Neural cell (in vitro differentiated cells): ENCODE results near the gene S100A13. TPM values are rescaled to one million over a fixed set of nuclear protein-coding genes. Genes with fewer than 3 reads are reported as not detected.
"Not testable (repeated sequence)": the region's sequence is repeated elsewhere in the genome, so short reads cannot be mapped to it uniquely, and the experiment has no call there.

ENCODE experiments used
- H2AFZ ChIP-seq: fragments of 200-600, 300-800 bp; sonication (generic), shearing (Covaris generic); 2 replicates; pipeline ENCODE4 v1.6.0; 2014; ENCODE audit warnings: low read depth, mild to moderate bottlenecking, antibody characterized with exemption, low read length, moderate library complexity
- H3F3A ChIP-seq: fragments of 200-600 bp; shearing (Covaris generic); 2 replicates; pipeline ENCODE4 v1.6.1; 2016; ENCODE audit warnings: mild to moderate bottlenecking, moderate library complexity, mixed read lengths, antibody characterized with exemption, low read length; ENCODE audit not compliant: insufficient read depth, poor library complexity, severe bottlenecking
- H3K27ac ChIP-seq: fragments of 200-600, 300-800 bp; sonication (generic), shearing (Covaris generic); 2 replicates; pipeline ENCODE4 v1.5.1; 2014; ENCODE audit warnings: mild to moderate bottlenecking, low read length, moderate library complexity
- H3K27me3 ChIP-seq: fragments of 300-800, 200-600 bp; sonication (generic), shearing (Covaris generic); 2 replicates; pipeline ENCODE4 v1.6.0; 2014; ENCODE audit warnings: mild to moderate bottlenecking, low read depth, low read length, moderate library complexity; ENCODE audit not compliant: insufficient read depth
- H3K36me3 ChIP-seq: fragments of 300-800, 200-600 bp; sonication (generic), shearing (Covaris generic); 2 replicates; pipeline ENCODE4 v1.5.1; 2014; ENCODE audit warnings: mild to moderate bottlenecking, antibody characterized with exemption, low read length, moderate library complexity; ENCODE audit not compliant: insufficient read depth
- H3K4me2 ChIP-seq: fragments of 300-800, 200-600 bp; sonication (generic), shearing (Covaris generic); 2 replicates; pipeline ENCODE4 v1.6.0; 2014; ENCODE audit warnings: mild to moderate bottlenecking, low read length
- H3K4me3 ChIP-seq: fragments of 300-800, 200-600 bp; sonication (generic), shearing (Covaris generic); 2 replicates; pipeline ENCODE4 v1.5.1; 2014; ENCODE audit warnings: mild to moderate bottlenecking, low read length, moderate library complexity
- H3K79me2 ChIP-seq: fragments of 200-600 bp; shearing (Covaris generic); replicated peaks from 2 replicates; pipeline ENCODE4 v1.6.0; 2014; ENCODE audit warnings: mild to moderate bottlenecking, low read length, moderate library complexity; ENCODE audit not compliant: insufficient read depth
- H3K9ac ChIP-seq: fragments of 300-800, 200-600 bp; sonication (generic), shearing (Covaris generic); 2 replicates; pipeline ENCODE4 v1.6.1; 2016; ENCODE audit warnings: mild to moderate bottlenecking, low read length, mixed read lengths
- H3K9me2 ChIP-seq: fragments of 200-600 bp; shearing (Covaris generic); 2 replicates; pipeline ENCODE4 v1.6.1; 2016; ENCODE audit warnings: mild to moderate bottlenecking, low read length, mixed read lengths; ENCODE audit not compliant: insufficient read depth
- H3K9me3 ChIP-seq: fragments of 200-600, 300-800 bp; sonication (generic), shearing (Covaris generic); 2 replicates; pipeline ENCODE4 v1.6.1; 2016; ENCODE audit warnings: mild to moderate bottlenecking, mixed run types, low read length, moderate library complexity, mixed read lengths
- H4K20me1 ChIP-seq: fragments of 200-600 bp; shearing (Covaris generic); 2 replicates; pipeline ENCODE4 v1.6.1; 2016; ENCODE audit warnings: mild to moderate bottlenecking, mixed run types; ENCODE audit not compliant: insufficient read depth
- CTCF ChIP-seq: fragments of 450-650 bp; IDR thresholded peaks from 2 replicates; pipeline ENCODE4 v1.5.1; 2014; ENCODE audit warnings: antibody characterized with exemption, mild to moderate bottlenecking, moderate library complexity; ENCODE audit not compliant: poor library complexity, severe bottlenecking
- EP300 ChIP-seq: fragments of 450-650 bp; conservative IDR thresholded peaks from 2 replicates; pipeline ENCODE4 v1.6.1; 2014; ENCODE audit warnings: antibody characterized with exemption, mild to moderate bottlenecking, moderate library complexity; ENCODE audit not compliant: poor library complexity, severe bottlenecking
- EZH2 ChIP-seq: fragments of 200-600, 300-800 bp; shearing (Covaris generic), sonication (generic); IDR thresholded peaks from 2 replicates; pipeline ENCODE4 v1.6.1; 2014; ENCODE audit warnings: antibody characterized with exemption, low read length, borderline replicate concordance, mild to moderate bottlenecking; ENCODE audit not compliant: insufficient read depth, poor library complexity, severe bottlenecking
- MXI1 ChIP-seq: fragments of 450-650 bp; conservative IDR thresholded peaks from 2 replicates; pipeline ENCODE4 v1.6.1; 2014; ENCODE audit warnings: antibody characterized with exemption, mild to moderate bottlenecking; ENCODE audit not compliant: poor library complexity, severe bottlenecking
- POLR2AphosphoS5 ChIP-seq: IDR thresholded peaks from 2 replicates; pipeline ENCODE4 v1.6.1; 2012
- RAD21 ChIP-seq: fragments of 450-650 bp; conservative IDR thresholded peaks from 2 replicates; pipeline ENCODE4 v1.6.1; 2014; ENCODE audit warnings: antibody characterized with exemption, mild to moderate bottlenecking, moderate library complexity
- SMC3 ChIP-seq: fragments of 450-650 bp; conservative IDR thresholded peaks from 2 replicates; pipeline ENCODE4 v1.6.1; 2014; ENCODE audit warnings: antibody characterized with exemption, mild to moderate bottlenecking, moderate library complexity; ENCODE audit not compliant: poor library complexity
- TAF1 ChIP-seq: IDR thresholded peaks from 2 replicates; pipeline ENCODE4 v1.6.1; 2012; ENCODE audit warnings: low read depth
- polyA plus RNA-seq: library from polyadenylated mRNA; depleted of rRNA; stranded (reverse); fragments of >200 nt; gene quantifications from 2 replicates; pipeline ENCODE4 v1.2.3, GENCODE V29; 2014
- TF ChIP-seq, protein P1 (sequence below): IDR thresholded peaks from 2 replicates; pipeline ENCODE4 v1.6.1; 2012; ENCODE audit warnings: borderline replicate concordance

The S100A13 gene
- polyA plus RNA-seq, 1 donor from 2014 or later = 2.1 TPM

- not testable (repeated sequence) for H3K27ac ChIP-seq, H3K9me3 ChIP-seq, H4K20me1 ChIP-seq, H3K4me3 ChIP-seq, H3K36me3 ChIP-seq, H3K79me2 ChIP-seq, H3K9ac ChIP-seq, H2AFZ ChIP-seq, H3K4me2 ChIP-seq, H3K27me3 ChIP-seq, H3K9me2 ChIP-seq, H3F3A ChIP-seq
These were observed 52.2 kb downstream of the S100A13 start for GRCh38 chr1:153575081-153575491.

DNA sequence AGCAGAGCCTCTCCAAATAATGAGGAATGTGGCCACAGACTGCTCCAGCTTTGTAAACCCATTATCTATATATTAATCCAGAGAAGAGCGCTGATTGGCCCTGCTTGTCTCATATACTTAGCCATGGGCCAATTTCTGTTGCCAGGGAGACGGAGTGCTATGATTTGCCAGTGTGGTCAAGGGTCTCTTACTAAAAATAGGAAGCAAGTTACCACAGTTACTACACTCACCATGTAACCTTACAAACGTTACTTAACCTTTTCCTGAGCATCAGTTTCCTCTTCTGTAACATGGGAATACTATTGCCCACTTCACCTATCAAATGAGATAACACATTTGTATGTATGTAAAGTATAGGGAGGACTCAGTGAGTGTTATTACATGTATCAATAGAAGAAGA lies 54.0 kb downstream of the S100A13 start:
- no peak for TF ChIP-seq SMC3
- TF ChIP-seq TAF1 = no peak
- TF ChIP-seq, protein P1, sequence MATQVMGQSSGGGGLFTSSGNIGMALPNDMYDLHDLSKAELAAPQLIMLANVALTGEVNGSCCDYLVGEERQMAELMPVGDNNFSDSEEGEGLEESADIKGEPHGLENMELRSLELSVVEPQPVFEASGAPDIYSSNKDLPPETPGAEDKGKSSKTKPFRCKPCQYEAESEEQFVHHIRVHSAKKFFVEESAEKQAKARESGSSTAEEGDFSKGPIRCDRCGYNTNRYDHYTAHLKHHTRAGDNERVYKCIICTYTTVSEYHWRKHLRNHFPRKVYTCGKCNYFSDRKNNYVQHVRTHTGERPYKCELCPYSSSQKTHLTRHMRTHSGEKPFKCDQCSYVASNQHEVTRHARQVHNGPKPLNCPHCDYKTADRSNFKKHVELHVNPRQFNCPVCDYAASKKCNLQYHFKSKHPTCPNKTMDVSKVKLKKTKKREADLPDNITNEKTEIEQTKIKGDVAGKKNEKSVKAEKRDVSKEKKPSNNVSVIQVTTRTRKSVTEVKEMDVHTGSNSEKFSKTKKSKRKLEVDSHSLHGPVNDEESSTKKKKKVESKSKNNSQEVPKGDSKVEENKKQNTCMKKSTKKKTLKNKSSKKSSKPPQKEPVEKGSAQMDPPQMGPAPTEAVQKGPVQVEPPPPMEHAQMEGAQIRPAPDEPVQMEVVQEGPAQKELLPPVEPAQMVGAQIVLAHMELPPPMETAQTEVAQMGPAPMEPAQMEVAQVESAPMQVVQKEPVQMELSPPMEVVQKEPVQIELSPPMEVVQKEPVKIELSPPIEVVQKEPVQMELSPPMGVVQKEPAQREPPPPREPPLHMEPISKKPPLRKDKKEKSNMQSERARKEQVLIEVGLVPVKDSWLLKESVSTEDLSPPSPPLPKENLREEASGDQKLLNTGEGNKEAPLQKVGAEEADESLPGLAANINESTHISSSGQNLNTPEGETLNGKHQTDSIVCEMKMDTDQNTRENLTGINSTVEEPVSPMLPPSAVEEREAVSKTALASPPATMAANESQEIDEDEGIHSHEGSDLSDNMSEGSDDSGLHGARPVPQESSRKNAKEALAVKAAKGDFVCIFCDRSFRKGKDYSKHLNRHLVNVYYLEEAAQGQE = no peak
- TF ChIP-seq POLR2AphosphoS5 = no peak
- no peak for TF ChIP-seq EP300
- no peak for TF ChIP-seq EZH2
- TF ChIP-seq MXI1 = no peak
- no peak for TF ChIP-seq CTCF
- no peak for TF ChIP-seq RAD21
- Histone ChIP-seq H3K4me2 (no peak overlapping the region), H3K4me3 (no peak overlapping the region), H3K27me3 (no peaks in the 10 kb centered on the region), H3K9ac (peak overlapping the region; percentile 9), H4K20me1 (no peaks in the 10 kb centered on the region), H2AFZ (no peak overlapping the region), H3K9me2 (no peaks in the 10 kb centered on the region), H3K27ac (peak overlapping the region; percentile 53), H3K79me2 (no peaks in the 10 kb centered on the region), H3K36me3 (no peaks in the 10 kb centered on the region), H3K9me3 (no peaks in the 10 kb centered on the region), H3F3A (no peaks in the 10 kb centered on the region)

GRCh38 chr1:153572569-153573015 lies 54.7 kb downstream of the S100A13 start:
- H3K27ac ChIP-seq = peak overlapping the region; percentile 53
- peak; percentile 27 for TF ChIP-seq CTCF
- TF ChIP-seq RAD21 = no peak
- no peaks in the 10 kb centered on the region for H3F3A ChIP-seq
- no peaks in the 10 kb centered on the region for H3K9me2 ChIP-seq
- H3K79me2 ChIP-seq = no peaks in the 10 kb centered on the region
- H3K4me2 ChIP-seq = no peak overlapping the region
- no peaks in the 10 kb centered on the region for H3K9me3 ChIP-seq
- no peak overlapping the region for H3K4me3 ChIP-seq
- no peaks in the 10 kb centered on the region for H3K27me3 ChIP-seq
- no peaks in the 10 kb centered on the region for H4K20me1 ChIP-seq
- H3K36me3 ChIP-seq = no peaks in the 10 kb centered on the region
- H3K9ac ChIP-seq = no peak overlapping the region
- H2AFZ ChIP-seq = no peak overlapping the region
